Measurements from ENCODE around the gene HOXC11.
A peak's percentile ranks its signal among the peaks of the same experiment; 100 is the strongest.

Gene HOXC11

DNA sequence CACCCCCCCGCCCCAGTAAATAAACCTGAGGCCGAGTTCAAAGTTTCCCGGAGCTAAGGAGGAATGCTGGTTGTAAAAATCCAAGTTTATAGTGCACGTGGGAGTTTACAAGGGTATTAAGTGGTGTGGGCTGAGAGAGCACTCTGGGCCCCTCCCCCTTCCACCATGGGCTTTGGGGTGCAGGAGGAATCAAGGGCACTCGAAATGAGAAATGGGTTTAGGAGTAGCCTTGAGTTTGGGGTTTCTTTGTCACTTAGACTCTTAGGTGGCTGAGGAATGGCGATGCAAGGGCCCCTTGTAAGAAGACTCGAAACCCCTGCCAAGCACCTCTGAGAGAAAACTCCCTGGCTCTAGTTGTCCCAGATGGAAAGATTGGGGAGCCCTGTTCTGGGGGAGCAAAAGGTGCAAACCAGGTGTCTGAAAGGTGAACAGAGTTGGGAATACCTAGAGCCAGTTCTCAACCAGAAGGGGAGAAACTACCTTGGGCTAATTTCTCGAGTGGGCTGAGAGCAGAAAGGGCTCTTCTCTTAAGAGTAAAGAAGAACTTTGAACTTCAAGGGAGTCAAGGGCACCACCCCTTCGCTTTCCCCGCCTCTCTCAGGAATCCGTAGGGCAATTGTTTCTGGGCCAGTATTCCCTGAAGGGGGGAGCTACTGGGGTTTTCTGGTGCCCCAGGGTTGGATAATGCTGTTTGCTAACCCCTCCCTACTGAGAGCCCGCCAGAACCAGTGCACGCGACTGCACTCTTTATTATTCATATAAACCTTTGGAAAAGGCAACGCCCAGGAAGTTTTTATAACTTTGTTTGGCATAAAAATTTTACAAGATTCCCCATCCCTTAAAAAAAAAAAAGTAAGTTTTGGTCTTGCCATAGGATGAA, 5.8 kb downstream of the HOXC11 start:
- Mint-ChIP-seq H3K4me3 (no peak overlapping the region), H3K27ac (no peak overlapping the region), H3K36me3 (ENCODE audit: low read depth) (no peaks in the 10 kb centered on the region), H3K27me3 (peaks cover 99% of the 10 kb centered on the region), H3K4me1 (ENCODE audit: low read depth) (peaks cover 7% of the 10 kb centered on the region), H3K9me3 (peaks cover 5% of the 10 kb centered on the region)
- intact Hi-C loops (cut with micrococcal nuclease) = no loop called here

DNA sequence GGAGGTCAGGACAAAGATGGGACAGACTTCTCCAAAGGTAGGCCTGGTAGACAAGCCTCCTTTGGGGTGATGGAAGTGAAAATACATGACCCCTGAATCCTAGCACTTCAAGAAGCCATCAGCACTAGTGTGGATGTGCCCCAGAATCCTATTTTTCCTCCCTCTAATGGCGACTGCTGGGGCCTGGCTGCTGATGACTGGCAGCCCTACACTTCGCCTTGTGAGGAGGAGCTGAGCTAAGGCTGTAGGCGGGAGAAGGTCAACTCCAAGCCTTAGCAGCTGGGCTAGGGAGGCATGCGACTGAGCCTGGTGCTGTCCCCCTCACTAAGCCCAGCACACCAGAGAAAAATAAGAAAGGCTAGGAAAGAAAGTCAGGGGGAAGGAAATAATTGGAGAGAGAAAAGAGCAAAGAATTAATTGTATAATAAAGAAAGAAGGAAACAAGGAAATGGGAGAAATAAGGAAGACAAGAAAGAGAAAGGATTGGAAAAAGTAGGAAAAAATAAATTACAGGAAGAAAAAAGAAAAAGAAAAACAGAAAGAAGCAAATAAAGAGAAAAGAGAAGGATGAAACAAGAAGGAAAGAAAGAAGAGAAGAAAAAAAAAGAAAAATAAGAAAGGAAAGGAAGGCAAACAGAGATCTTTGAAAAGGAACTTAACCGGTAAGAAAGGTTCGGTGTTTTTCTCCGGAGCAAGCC, 7.3 kb downstream of the HOXC11 start:
- peaks cover 17% of the 10 kb centered on the region for H3K4me1 Mint-ChIP-seq (ENCODE audit: low read depth)
- H3K4me3 Mint-ChIP-seq = no peak overlapping the region
- no peaks in the 10 kb centered on the region for H3K36me3 Mint-ChIP-seq (ENCODE audit: low read depth)
- intact Hi-C loops (cut with micrococcal nuclease) = no loop called here
- no peak overlapping the region for H3K27ac Mint-ChIP-seq
- H3K9me3 Mint-ChIP-seq = peaks cover 6% of the 10 kb centered on the region
- H3K27me3 Mint-ChIP-seq = peaks cover 99% of the 10 kb centered on the region

DNA sequence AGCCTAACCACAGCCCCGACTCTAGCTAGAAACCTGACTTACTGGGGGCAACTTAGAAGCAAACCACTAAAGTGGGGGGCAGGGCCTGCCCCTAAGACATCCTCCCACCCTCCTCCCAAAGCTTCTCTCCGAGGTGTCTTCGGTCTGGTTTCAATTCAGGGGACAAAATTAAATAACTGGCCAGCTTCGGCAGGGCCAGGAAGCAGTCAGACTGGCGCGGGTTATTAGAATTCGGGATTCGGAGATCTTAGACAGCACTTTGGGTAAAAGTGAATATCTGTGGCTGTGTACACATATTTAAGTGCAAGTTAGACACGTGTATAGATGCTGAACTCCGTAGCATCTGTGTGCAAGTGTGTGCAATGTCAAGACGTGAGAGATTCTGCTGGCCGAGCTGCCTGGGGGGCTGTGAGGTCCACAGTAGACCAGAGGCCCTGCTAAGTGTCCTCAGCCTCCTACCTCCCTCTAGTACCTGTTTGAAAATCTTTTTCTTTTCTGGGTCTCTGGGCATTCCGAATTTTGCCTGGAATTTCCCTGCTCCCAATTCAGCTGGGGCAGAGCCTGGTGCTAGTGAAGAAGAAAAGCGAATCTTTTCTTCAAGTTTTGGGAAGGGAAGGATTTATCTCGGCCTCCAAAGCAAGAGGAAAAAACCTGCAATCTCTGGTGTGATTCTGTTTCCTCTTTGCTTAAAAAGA, 8.0 kb downstream of the HOXC11 start:
- peaks cover 99% of the 10 kb centered on the region for H3K27me3 Mint-ChIP-seq
- no peaks in the 10 kb centered on the region for H3K36me3 Mint-ChIP-seq (ENCODE audit: low read depth)
- H3K4me1 Mint-ChIP-seq (ENCODE audit: low read depth) = peaks cover 22% of the 10 kb centered on the region
- intact Hi-C loops (cut with micrococcal nuclease) = no loop called here
- H3K4me3 Mint-ChIP-seq = no peak overlapping the region
- H3K9me3 Mint-ChIP-seq = peaks cover 6% of the 10 kb centered on the region
- no peak overlapping the region for H3K27ac Mint-ChIP-seq

DNA sequence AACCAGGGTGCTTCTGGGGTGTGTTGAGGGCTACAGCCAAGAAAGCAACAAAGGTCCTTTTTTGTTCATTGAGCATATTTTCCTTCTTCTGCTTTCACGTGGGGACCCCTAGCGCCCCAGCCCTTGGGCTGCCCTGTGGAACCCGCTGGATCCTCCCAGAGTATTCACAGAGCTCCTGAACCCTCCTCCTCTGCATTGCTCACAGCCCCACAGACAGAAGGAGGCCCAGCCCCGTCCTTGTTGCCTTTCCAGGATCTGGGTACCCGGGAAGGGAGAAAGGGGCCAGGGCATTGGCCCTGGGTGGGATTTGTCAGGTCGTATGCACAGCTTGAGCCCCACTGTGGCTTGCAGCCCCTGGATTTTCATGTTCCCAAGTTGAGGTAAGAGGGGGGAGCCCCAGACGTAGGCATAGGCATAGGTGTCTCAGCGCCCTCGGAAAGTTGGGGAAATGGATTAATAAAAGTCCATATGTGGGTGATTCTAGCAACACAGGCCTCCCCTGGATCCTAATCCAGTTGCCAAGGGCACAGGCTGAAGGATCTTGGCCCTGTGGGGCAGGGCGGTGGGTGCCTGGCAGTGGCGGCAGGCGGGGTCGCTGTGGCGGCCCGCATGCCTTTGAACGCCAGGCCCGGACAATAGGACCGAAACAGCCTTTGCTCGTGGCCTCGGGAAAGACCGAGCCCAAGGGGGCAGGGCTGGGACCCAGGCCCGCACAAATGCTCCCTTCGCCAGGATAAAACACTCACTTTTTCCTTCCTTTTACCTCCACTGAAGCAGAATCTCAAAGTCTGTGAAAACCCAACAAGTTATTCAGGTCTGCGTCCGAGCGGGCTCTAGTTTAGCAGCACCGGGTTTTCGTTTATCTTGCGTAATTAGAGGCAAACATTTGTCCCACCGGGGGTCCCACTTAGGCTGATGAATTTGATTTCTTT, 9.0 kb downstream of the HOXC11 start:
- intact Hi-C loops (cut with micrococcal nuclease) = no loop called here
- no peak overlapping the region for H3K27ac Mint-ChIP-seq
- no peak overlapping the region for H3K4me3 Mint-ChIP-seq
- peaks cover 99% of the 10 kb centered on the region for H3K27me3 Mint-ChIP-seq
- peaks cover 22% of the 10 kb centered on the region for H3K4me1 Mint-ChIP-seq (ENCODE audit: low read depth)
- H3K9me3 Mint-ChIP-seq = peaks cover 6% of the 10 kb centered on the region
- no peaks in the 10 kb centered on the region for H3K36me3 Mint-ChIP-seq (ENCODE audit: low read depth)

DNA sequence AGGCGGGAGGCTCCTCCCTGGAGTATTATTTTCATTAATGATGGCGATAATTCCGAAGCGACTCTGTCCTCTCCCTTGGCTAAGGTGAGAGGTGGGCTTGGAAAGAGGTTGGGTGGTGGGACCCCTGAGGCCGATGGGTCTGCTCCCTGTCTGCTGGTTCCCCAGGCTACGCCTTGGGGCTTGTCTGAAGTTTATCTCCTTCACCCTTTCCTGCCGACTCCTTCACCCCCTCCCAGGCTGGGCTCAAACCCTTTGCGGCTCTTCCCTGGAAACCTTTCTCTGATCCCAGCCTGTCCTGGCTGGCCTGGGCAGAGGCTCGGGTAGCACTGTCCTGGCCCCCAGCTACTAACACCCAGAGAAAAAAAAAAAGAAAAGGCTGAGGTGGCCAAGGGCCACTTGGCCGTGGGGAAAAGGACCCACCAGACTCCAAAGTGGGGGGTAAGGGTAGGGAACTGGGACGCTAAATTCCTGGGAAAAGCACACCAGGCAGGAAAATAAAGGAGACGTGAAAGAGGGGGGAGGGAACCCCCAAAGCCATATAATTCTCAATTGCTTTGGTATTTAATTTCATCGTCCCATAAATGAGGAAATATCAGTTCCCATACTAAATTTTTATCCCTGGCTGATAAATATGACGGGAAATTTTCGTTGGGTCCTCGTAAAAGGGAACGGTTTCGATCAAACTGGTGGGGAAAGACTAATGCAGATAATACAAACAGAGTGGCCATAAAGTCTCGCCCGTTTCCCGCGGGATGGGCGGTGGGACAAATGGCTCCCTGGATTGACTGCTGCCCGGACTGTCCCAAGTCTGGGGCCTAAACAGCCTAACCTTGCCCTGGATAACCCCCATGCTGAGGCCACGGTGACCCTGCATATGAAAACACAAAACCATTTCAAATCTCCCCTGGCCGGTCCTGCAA, 10.0 kb downstream of the HOXC11 start:
- Mint-ChIP-seq H3K4me3 (no peak overlapping the region), H3K9me3 (peaks cover 6% of the 10 kb centered on the region), H3K4me1 (ENCODE audit: low read depth) (peaks cover 22% of the 10 kb centered on the region), H3K27ac (no peak overlapping the region), H3K36me3 (ENCODE audit: low read depth) (no peaks in the 10 kb centered on the region), H3K27me3 (peaks cover 99% of the 10 kb centered on the region)
- intact Hi-C loops (cut with micrococcal nuclease) = no loop called here

DNA sequence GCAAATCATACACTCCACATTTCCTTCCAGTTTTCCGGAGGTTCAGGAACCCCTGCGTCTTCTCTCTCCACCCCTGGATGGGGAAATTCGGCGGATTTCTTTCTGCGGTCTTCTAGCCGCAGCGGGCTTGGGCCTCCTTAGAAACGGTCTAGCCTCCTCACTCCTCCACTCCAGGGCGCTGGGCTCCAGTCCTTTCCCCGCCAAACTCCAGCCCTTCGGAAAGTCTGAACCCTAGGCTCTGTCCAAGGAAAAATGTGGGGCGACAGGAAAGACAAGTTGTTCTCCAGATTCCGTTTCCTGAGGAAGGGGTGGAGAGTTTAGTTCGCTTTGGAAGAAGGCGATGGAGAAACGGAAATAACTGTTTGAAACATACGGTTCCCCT, 10.6 kb downstream of the HOXC11 start:
- H3K9me3 Mint-ChIP-seq = peaks cover 6% of the 10 kb centered on the region
- peaks cover 22% of the 10 kb centered on the region for H3K4me1 Mint-ChIP-seq (ENCODE audit: low read depth)
- H3K36me3 Mint-ChIP-seq (ENCODE audit: low read depth) = no peaks in the 10 kb centered on the region
- H3K4me3 Mint-ChIP-seq = no peak overlapping the region
- H3K27me3 Mint-ChIP-seq = peaks cover 99% of the 10 kb centered on the region
- H3K27ac Mint-ChIP-seq = no peak overlapping the region
- intact Hi-C loops (cut with micrococcal nuclease) = no loop called here

DNA sequence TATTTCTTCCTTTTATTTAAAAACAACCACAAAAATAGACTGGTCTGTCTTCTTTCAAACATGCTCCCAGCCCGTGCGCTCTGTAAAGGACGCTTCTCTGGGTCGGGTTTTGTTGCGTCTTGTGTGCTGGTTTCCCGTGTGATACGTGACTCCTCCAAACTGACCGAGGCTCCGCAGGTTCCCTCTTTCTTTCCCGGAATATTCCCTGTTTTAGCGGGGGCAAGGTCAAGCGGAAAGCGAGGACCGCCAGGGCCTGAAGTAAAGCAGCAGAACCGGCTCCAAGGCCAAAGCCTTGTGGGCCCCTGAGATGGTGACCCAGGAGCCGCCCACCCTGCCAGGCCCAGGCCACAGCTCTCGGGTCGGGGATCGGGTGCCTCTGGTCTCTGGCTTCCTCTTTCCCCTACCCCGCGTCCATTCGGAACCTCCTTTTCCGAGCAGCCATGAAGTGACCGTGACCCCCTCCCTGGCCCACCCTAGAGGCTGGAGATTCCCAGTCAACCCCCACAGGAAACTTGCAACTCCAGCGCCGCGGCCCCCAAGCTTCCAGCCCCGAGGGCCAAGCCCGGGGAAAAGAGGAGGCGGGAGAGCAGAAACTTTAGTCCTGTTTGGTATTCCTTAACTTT, 11.1 kb downstream of the HOXC11 start:
- intact Hi-C loops (cut with micrococcal nuclease) = no loop called here
- peaks cover 99% of the 10 kb centered on the region for H3K27me3 Mint-ChIP-seq
- H3K4me3 Mint-ChIP-seq = peak overlapping the region; percentile 32
- peaks cover 25% of the 10 kb centered on the region for H3K4me1 Mint-ChIP-seq (ENCODE audit: low read depth)
- H3K27ac Mint-ChIP-seq = no peak overlapping the region
- no peaks in the 10 kb centered on the region for H3K36me3 Mint-ChIP-seq (ENCODE audit: low read depth)
- H3K9me3 Mint-ChIP-seq = peaks cover 6% of the 10 kb centered on the region

DNA sequence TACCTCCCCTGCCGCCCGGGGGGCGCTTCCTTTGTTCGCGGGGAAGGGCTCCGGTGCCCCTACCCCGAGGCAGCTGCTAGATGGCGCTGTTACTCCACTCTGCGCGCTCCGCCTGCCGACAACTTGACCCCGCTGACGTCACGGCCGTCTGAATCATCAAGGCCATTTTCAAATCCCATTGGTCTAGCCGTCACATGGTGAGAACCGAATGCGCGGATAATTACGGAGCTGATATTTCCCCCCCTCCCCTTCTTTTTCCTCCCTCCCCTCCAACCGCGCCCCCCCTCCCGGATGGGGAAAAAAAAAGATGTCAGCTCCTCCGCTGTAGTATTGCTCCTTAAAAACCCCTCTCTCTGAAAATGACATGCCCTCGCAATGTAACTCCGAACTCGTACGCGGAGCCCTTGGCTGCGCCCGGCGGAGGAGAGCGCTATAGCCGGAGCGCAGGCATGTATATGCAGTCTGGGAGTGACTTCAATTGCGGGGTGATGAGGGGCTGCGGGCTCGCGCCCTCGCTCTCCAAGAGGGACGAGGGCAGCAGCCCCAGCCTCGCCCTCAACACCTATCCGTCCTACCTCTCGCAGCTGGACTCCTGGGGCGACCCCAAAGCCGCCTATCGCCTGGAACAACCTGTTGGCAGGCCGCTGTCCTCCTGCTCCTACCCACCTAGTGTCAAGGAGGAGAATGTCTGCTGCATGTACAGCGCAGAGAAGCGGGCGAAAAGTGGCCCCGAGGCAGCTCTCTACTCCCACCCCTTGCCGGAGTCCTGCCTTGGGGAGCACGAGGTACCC, 12.2 kb downstream of the HOXC11 start, which contains the start of gene HOXC10:
Gene HOXC10 (plus strand): TSS at position 246 of the 791 bp plus-strand sequence. CDS start 114 bp downstream, at position 360.
- intact Hi-C loops (cut with micrococcal nuclease) = no loop called here
- H3K4me3 Mint-ChIP-seq = peak within 1 kb of the TSS; percentile 37
- H3K27ac Mint-ChIP-seq = no peak within 1 kb of the TSS

DNA sequence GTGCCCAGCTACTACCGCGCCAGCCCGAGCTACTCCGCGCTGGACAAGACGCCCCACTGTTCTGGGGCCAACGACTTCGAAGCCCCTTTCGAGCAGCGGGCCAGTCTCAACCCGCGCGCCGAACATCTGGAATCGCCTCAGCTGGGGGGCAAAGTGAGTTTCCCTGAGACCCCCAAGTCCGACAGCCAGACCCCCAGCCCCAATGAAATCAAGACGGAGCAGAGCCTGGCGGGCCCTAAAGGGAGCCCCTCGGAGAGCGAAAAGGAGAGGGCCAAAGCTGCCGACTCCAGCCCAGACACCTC, 12.7 kb downstream of the HOXC11 start:
- H3K4me3 Mint-ChIP-seq = peak overlapping the region; percentile 20
- H3K27ac Mint-ChIP-seq = no peak overlapping the region
- H3K9me3 Mint-ChIP-seq = peaks cover 6% of the 10 kb centered on the region
- peaks cover 99% of the 10 kb centered on the region for H3K27me3 Mint-ChIP-seq
- intact Hi-C loops (cut with micrococcal nuclease) = no loop called here
- no peaks in the 10 kb centered on the region for H3K36me3 Mint-ChIP-seq (ENCODE audit: low read depth)
- peaks cover 32% of the 10 kb centered on the region for H3K4me1 Mint-ChIP-seq (ENCODE audit: low read depth)

More for the DNA sequence above, 12.2 kb downstream of the HOXC11 start, which contains the start of gene HOXC10:
- H3K9me3 Mint-ChIP-seq = peaks cover 6% of the 10 kb centered on the region
- peaks cover 99% of the 10 kb centered on the region for H3K27me3 Mint-ChIP-seq
- H3K36me3 Mint-ChIP-seq (ENCODE audit: low read depth) = no peaks in the 10 kb centered on the region
- H3K4me1 Mint-ChIP-seq (ENCODE audit: low read depth) = peaks cover 32% of the 10 kb centered on the region

DNA sequence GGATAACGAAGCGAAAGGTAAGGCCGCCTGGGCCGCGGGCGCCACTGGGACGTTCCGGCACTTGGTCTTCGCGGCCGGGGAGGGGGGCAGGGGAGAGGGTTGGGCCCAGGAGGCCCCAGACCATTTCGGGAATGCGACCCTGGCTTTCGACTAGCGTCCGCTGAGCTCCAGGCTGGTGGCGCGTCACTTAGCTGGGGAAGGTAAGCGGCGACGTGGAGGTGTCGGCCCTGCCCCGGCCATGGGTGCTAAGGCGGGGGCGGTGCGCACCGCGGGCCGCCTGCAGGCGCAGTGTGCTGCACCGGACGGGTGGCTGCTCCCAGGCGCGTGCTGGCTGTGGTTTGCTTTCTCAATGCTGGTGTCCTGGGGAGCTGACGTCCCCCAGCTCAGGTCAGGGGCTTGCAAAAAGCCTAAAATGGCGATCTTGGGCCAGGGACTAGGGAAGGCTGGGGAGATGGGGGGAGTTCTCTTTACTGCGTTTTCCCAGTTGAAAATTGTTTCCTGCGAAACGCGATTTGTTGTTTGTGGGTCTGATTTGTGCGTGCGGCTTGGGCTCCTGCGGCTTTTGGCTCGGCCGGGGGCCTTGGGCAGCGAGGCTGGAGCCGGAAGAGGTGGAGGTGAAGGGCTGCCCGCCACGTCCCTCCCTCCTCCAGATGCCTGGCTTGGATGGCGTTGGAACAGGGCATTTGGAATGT, 13.2 kb downstream of the HOXC11 start:
- H3K27ac Mint-ChIP-seq = no peak overlapping the region
- H3K4me3 Mint-ChIP-seq = no peak overlapping the region
- intact Hi-C loops (cut with micrococcal nuclease) = no loop called here
- no peaks in the 10 kb centered on the region for H3K36me3 Mint-ChIP-seq (ENCODE audit: low read depth)
- H3K9me3 Mint-ChIP-seq = peaks cover 6% of the 10 kb centered on the region
- peaks cover 99% of the 10 kb centered on the region for H3K27me3 Mint-ChIP-seq
- H3K4me1 Mint-ChIP-seq (ENCODE audit: low read depth) = peaks cover 32% of the 10 kb centered on the region

DNA sequence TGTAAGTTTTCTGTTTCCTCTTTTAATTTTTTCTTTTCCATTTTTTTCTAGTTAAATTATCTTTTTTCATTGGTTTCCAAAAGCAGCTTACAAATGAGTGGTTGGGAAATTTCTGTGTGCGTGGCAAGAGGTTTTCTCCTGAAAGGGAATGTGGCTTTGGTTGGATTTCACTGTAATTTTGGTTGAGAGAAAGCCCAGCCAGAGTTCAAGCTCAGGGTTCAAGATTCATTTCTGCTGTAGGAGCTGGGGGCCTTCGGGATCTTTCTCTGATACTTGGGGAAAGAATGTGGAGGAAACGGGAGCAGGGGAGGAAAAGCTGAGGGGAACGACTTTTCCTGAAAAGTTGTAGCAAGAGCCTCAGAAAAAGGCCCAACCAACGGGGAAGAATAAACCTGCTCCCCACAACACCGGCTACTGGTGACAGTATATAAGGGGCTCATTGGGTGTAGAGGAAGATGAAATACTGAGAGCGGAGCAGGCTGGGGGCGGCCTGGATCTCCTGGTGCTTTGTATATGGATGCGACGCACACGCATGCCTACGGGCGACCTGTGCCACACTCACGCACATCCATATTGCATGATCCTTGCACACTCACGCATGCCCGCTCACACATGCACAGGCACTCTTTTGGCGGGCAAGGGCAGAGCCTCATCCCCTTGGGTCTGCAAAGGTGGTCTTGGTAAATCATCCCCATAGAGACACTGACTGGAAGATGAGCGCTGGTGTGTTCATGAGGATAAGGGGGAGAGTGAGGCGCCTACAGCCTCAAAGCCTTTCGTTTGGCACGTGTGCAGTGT, 14.0 kb downstream of the HOXC11 start:
- intact Hi-C loops (cut with micrococcal nuclease) = no loop called here
- peaks cover 32% of the 10 kb centered on the region for H3K4me1 Mint-ChIP-seq (ENCODE audit: low read depth)
- H3K4me3 Mint-ChIP-seq = no peak overlapping the region
- H3K36me3 Mint-ChIP-seq (ENCODE audit: low read depth) = no peaks in the 10 kb centered on the region
- H3K27ac Mint-ChIP-seq = no peak overlapping the region
- H3K9me3 Mint-ChIP-seq = peaks cover 6% of the 10 kb centered on the region
- peaks cover 99% of the 10 kb centered on the region for H3K27me3 Mint-ChIP-seq

Measured in dendritic cell treated with granulocyte-macrophage colony-stimulating factor and Interleukin-4, amounts not matched to agents 40 ng/mL and 50 ng/mL, for 4 days (primary cell).